Neuron (in vitro differentiated cells): ENCODE results near the gene NKPD1.

Experiments used
- H2AFZ ChIP-seq: one replicate; pipeline ENCODE4 v1.6.1; 2013; ENCODE audit warnings: low read depth, mild to moderate bottlenecking, inconsistent platforms, low read length, moderate library complexity
- H3K27me3 ChIP-seq: one replicate; pipeline ENCODE4 v1.6.1; 2013; ENCODE audit warnings: low read length; ENCODE audit not compliant: insufficient read depth
- H3K36me3 ChIP-seq: one replicate; pipeline ENCODE4 v1.6.1; 2013; ENCODE audit warnings: low read length; ENCODE audit not compliant: insufficient read depth
- H3K4me1 ChIP-seq: one replicate; pipeline ENCODE4 v1.6.1; 2013; ENCODE audit warnings: low read length; ENCODE audit not compliant: insufficient read depth
- H3K4me3 ChIP-seq: 2 replicates; pipeline ENCODE4 v1.5.1; 2013; ENCODE audit warnings: mild to moderate bottlenecking, low read length, moderate library complexity
- H3K9me3 ChIP-seq: one replicate; pipeline ENCODE4 v1.6.1; 2013; ENCODE audit warnings: low read length

The NKPD1 gene

GRCh38 chr19:45156751-45157150 is 4.0 kb downstream of the NKPD1 start:
- Histone ChIP-seq H3K9me3 (peaks cover 2% of the 10 kb centered on the region), H3K27me3 (peaks cover 19% of the 10 kb centered on the region), H3K36me3 (no peaks in the 10 kb centered on the region), H2AFZ (no peak overlapping the region), H3K4me3 (no peak overlapping the region), H3K4me1 (no peaks in the 10 kb centered on the region)

- H3K9me3 ChIP-seq, result peaks cover 2% of the 10 kb centered on the region
- no peaks in the 10 kb centered on the region for H3K36me3 ChIP-seq
- H3K4me3 ChIP-seq, result no peak overlapping the region
- H3K4me1 ChIP-seq, result no peaks in the 10 kb centered on the region
- H2AFZ ChIP-seq, result no peak overlapping the region
- peaks cover 19% of the 10 kb centered on the region for H3K27me3 ChIP-seq
These were observed 4.7 kb downstream of the NKPD1 start for GRCh38 chr19:45156011-45156630.

- Histone ChIP-seq H3K9me3 (peaks cover 2% of the 10 kb centered on the region), H3K27me3 (peaks cover 5% of the 10 kb centered on the region), H3K4me3 (no peak overlapping the region), H3K36me3 (no peaks in the 10 kb centered on the region), H3K4me1 (no peaks in the 10 kb centered on the region), H2AFZ (no peak overlapping the region)
These were observed 6.5 kb downstream of the NKPD1 start for GRCh38 chr19:45154064-45154827.

GRCh38 chr19:45153339-45154063 is 7.3 kb downstream of the NKPD1 start:
- Histone ChIP-seq H3K27me3 (peaks cover 5% of the 10 kb centered on the region), H2AFZ (no peak overlapping the region), H3K4me3 (no peak overlapping the region), H3K9me3 (peaks cover 2% of the 10 kb centered on the region), H3K36me3 (no peaks in the 10 kb centered on the region), H3K4me1 (no peaks in the 10 kb centered on the region)

- Histone ChIP-seq H2AFZ (no peak overlapping the region), H3K4me3 (no peak overlapping the region), H3K4me1 (no peaks in the 10 kb centered on the region)
These were observed 8.1 kb downstream of the NKPD1 start for GRCh38 chr19:45152504-45153338.

GRCh38 chr19:45151821-45152503 is 8.8 kb downstream of the NKPD1 start:
- H3K36me3 ChIP-seq, result no peaks in the 10 kb centered on the region
- no peaks in the 10 kb centered on the region for H3K27me3 ChIP-seq
- peaks cover 2% of the 10 kb centered on the region for H3K9me3 ChIP-seq
- H3K4me3 ChIP-seq, result no peak overlapping the region
- H3K4me1 ChIP-seq, result no peaks in the 10 kb centered on the region
- H2AFZ ChIP-seq, result no peak overlapping the region

More at GRCh38 chr19:45152504-45153338, 8.1 kb downstream of the NKPD1 start:
- H3K27me3 ChIP-seq, result no peaks in the 10 kb centered on the region
- peaks cover 2% of the 10 kb centered on the region for H3K9me3 ChIP-seq
- H3K36me3 ChIP-seq, result no peaks in the 10 kb centered on the region

GRCh38 chr19:45151320-45151719 is 9.5 kb downstream of the NKPD1 start:
- H3K4me3 ChIP-seq, result no peak overlapping the region

GRCh38 chr19:45150751-45151281 is 10.0 kb downstream of the NKPD1 start:
- Histone ChIP-seq H3K4me1 (no peaks in the 10 kb centered on the region), H3K9me3 (peaks cover 2% of the 10 kb centered on the region), H2AFZ (no peak overlapping the region), H3K4me3 (no peak overlapping the region), H3K36me3 (no peaks in the 10 kb centered on the region), H3K27me3 (no peaks in the 10 kb centered on the region)

More at GRCh38 chr19:45151320-45151719, 9.5 kb downstream of the NKPD1 start:
- H3K36me3 ChIP-seq, result no peaks in the 10 kb centered on the region
- H3K9me3 ChIP-seq, result peaks cover 2% of the 10 kb centered on the region
- H3K27me3 ChIP-seq, result no peaks in the 10 kb centered on the region
- H2AFZ ChIP-seq, result no peak overlapping the region
- no peaks in the 10 kb centered on the region for H3K4me1 ChIP-seq

GRCh38 chr19:45150180-45150579 is 10.6 kb downstream of the NKPD1 start:
- no peaks in the 10 kb centered on the region for H3K4me1 ChIP-seq
- peaks cover 2% of the 10 kb centered on the region for H3K9me3 ChIP-seq
- peaks cover 4% of the 10 kb centered on the region for H3K36me3 ChIP-seq
- no peak overlapping the region for H2AFZ ChIP-seq
- H3K27me3 ChIP-seq, result no peaks in the 10 kb centered on the region
- no peak overlapping the region for H3K4me3 ChIP-seq

GRCh38 chr19:45149129-45149528 is 11.7 kb downstream of the NKPD1 start:
- peaks cover 10% of the 10 kb centered on the region for H3K36me3 ChIP-seq
- H3K27me3 ChIP-seq, result no peaks in the 10 kb centered on the region
- H3K4me3 ChIP-seq, result no peak overlapping the region
- H3K9me3 ChIP-seq, result peaks cover 2% of the 10 kb centered on the region
- no peaks in the 10 kb centered on the region for H3K4me1 ChIP-seq
- H2AFZ ChIP-seq, result no peak overlapping the region

GRCh38 chr19:45147835-45148676 is 12.7 kb downstream of the NKPD1 start:
- Histone ChIP-seq H2AFZ (no peak overlapping the region), H3K27me3 (no peaks in the 10 kb centered on the region), H3K9me3 (peaks cover 2% of the 10 kb centered on the region), H3K4me3 (no peak overlapping the region), H3K4me1 (no peaks in the 10 kb centered on the region), H3K36me3 (peaks cover 15% of the 10 kb centered on the region)
